GM21786 (cell line): ENCODE data around the gene FARP2.
"Not testable (repeated sequence)": the region's sequence is repeated elsewhere in the genome, so short reads cannot be mapped to it uniquely, and the experiment has no call there.

Experiments
- ATAC-seq: cut with Tn5 transposase; IDR thresholded peaks from one replicate; pipeline ENCODE4 v1.9.1; 2021; ENCODE audit not compliant: unreplicated experiment

The FARP2 gene

GRCh38 chr2:241393524-241394196 lies 37.6 kb downstream of the FARP2 start:
- no peak for ATAC-seq

GRCh38 chr2:241396809-241397208 lies 40.7 kb downstream of the FARP2 start:
- ATAC-seq, result not testable (repeated sequence)

GRCh38 chr2:241399941-241400922 lies 44.1 kb downstream of the FARP2 start:
- no peak for ATAC-seq

- ATAC-seq, result no peak
Observed at GRCh38 chr2:241408849-241409248, 52.8 kb downstream of the FARP2 start.

- ATAC-seq, result no peak
Observed at GRCh38 chr2:241410739-241411176, 54.7 kb downstream of the FARP2 start.

GRCh38 chr2:241412144-241412543 lies 56.1 kb downstream of the FARP2 start:
- ATAC-seq, result no peak

- ATAC-seq, result not testable (repeated sequence)
Observed at GRCh38 chr2:241413501-241413900, 57.4 kb downstream of the FARP2 start.

- no peak for ATAC-seq
Observed at GRCh38 chr2:241413929-241414580, 58.0 kb downstream of the FARP2 start.

- no peak for ATAC-seq
Observed at GRCh38 chr2:241415196-241415595, 59.1 kb downstream of the FARP2 start.

GRCh38 chr2:241417626-241418025 lies 61.5 kb downstream of the FARP2 start:
- no peak for ATAC-seq

- no peak for ATAC-seq
Observed at GRCh38 chr2:241421330-241421729, 65.2 kb downstream of the FARP2 start.

GRCh38 chr2:241421942-241422341 lies 65.9 kb downstream of the FARP2 start:
- not testable (repeated sequence) for ATAC-seq

GRCh38 chr2:241422350-241422749 lies 66.3 kb downstream of the FARP2 start:
- no peak for ATAC-seq

GRCh38 chr2:241423489-241423888 lies 67.4 kb downstream of the FARP2 start:
- not testable (repeated sequence) for ATAC-seq

- ATAC-seq, result no peak
Observed at GRCh38 chr2:241425368-241425767, 69.3 kb downstream of the FARP2 start.

GRCh38 chr2:241430178-241430577 lies 74.1 kb downstream of the FARP2 start:
- ATAC-seq, result no peak

- ATAC-seq, result no peak
Observed at GRCh38 chr2:241432824-241433448, 76.9 kb downstream of the FARP2 start.

- ATAC-seq, result no peak
Observed at GRCh38 chr2:241437179-241437578, 81.1 kb downstream of the FARP2 start.

GRCh38 chr2:241441492-241441891 lies 85.4 kb downstream of the FARP2 start:
- no peak for ATAC-seq

GRCh38 chr2:241443486-241444223 lies 87.6 kb downstream of the FARP2 start:
- peak; percentile 63 for ATAC-seq
